ENCODE measurements around the gene DNAAF8. TPM values are rescaled to one million over a fixed set of nuclear protein-coding genes. Genes with fewer than 3 reads are reported as not detected.

Gene DNAAF8
- polyA plus RNA-seq, 12 donors, result 0.78 to 13.1 (median 0.99) TPM; not detected in 1

DNA sequence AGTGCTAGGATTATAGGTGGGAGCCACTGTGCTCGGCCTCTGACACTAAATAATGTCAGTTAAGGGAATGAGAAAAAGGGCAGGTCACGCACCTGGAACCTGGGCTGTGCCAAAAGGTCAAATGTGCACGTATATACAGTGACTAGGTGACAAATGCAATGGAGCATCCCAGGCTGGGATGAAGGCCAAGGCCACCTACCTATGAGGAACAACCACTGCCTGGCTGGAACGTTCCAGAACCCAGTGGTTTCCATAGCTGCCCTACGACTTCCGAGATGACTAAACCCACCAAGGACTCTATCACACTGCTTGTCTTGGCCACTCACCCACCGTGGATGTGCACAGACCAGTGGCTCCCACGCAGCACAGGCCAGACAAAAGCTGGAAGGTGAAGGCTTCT is 16.6 kb downstream of the DNAAF8 start:
- no peak for DNase-seq

DNA sequence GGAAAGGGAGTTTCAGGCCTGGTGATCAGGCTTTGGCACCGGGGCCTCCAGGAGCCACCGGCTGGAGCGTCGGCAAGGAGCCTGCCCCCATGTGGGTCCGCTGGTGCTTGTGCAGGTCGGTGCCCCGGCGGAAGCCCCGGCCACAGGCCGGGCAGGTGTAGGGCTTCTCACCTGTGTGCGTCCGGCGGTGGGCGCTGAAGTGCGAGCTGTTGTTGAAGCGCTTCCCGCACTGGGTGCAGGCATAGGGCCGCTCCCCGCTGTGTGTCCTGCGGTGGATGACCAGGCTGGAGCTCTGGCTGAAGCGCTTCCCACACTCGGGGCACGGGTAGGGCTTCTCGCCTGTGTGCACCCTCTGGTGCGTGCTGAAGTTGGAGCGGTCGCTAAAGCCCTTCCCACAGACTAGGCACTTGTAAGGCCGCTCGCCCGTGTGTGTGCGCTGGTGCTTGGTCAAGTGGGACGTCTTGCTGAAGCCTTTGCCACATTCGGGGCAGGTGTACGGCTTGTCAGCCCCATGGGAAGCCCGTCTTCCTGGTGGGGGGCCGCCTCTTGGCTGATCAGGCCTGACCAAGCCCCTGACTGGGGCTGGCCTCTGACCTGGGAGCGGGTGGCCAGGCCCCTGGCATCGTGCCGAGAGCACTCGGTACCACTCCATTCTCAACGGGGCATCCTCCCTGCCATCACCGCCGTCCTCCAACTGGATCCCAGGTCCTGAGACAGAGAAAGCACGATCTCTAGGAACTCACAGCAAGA is 18.2 kb downstream of the DNAAF8 start:
- DNase-seq, result no peak

DNA sequence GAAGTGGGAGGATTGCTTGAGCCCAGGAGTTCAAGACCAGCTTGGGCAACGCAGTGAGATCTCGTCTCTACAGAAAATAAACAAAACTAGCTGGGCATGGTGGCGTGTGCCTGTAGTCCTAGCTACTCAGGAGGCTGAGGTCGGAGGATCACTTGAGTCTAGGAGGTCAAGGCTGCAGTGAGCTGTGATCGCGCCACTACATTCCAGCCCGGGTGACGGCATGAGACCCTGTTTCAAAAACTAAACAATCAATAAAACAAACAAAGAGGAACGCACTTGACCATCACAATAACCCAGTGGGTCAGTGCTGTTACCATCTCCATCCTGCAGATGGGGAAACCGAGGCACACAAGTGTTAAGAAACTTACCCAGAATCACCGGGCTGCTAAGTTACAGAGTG is 18.9 kb downstream of the DNAAF8 start:
- no peak for DNase-seq

DNA sequence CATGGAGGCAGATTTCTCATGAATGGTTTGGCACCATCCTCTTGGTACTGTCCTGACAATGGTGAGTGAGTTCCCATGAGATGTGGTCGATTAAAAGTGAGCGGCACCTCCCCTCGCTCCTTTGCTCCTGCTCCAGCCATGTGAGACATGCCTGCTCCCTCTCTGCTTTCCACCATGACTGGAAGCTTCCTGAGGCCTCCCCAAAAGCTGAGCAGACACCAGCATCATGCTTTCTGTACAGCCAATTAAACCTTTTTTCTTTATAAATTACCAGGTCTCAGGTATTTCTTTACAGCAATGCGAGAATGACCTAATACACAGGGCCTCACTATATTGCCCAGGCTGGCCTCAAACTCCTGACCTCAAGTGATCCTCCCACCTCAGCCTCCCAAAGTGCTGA is 20.5 kb downstream of the DNAAF8 start:
- no peak for DNase-seq

DNA sequence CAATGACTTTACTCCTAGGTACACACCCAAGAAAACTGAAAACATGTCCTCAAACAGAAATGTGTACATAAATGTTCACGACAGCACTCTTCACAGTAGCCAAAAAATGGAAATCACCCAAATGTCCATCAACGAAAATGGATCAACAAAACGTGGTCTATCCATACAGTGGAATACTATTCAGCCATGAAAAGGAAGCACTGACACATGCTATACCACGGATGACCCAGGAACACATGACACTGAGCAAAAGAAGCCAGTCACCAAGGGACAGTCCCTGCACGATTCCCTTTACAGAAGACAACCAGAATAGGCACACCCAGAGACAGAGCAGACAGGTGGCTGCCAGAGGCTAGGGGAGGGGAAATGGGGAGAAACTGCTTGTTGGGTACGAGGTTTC is 21.4 kb downstream of the DNAAF8 start:
- no peak for DNase-seq

DNA sequence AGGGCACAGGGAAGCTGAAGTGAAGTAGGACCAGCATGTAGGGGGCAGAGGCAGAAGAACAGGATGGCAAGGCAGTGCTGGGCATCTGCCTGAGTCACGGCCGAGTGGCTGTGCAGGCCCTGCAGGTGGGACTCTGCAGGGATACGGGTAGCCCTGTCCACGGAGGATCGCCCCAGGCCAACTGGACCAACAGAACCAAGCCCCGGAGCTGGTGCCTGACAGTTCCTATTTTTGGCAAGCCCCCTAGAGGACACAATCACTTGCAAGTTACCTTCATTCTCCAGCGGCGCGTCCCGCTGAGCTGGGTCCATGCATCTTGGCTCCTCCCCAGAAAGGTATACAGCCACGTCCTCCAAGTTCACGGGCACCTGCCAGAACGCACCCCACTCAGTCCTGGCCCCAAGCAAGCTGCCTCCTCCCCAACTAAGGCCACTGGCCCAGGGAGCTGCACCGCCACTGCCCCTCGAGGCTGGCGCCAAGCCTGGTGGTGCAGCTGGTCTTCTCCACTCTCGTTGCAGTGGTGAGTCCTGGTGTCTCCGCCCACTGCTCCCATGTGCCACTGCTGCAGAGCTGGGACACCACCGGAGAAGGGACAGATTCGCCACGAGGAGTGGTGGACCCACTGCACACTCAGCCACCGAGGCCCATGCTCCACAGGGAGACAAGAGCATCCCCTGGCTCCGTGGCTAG is 26.0 kb downstream of the DNAAF8 start:
- DNase-seq, result no peak

DNA sequence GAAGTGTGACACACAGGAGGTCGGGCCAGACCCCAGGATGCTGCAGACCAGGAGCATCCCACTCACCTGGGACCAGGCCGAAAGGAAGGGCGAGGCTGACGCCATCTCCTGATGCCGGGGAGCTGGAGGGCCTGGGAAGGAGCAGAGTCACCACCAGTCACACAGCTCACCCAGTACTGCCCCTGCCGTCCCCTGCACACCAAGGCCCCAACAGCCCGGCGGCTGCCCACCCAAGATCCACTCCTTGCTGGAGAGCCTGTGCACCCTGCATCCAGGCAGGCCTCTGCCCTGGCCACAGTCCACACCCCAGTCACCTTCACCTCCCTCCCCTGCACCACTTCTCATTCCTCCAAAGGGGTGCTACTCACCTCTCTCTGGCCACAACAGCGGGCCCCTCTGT is 27.9 kb downstream of the DNAAF8 start:
- no peak for DNase-seq

DNA sequence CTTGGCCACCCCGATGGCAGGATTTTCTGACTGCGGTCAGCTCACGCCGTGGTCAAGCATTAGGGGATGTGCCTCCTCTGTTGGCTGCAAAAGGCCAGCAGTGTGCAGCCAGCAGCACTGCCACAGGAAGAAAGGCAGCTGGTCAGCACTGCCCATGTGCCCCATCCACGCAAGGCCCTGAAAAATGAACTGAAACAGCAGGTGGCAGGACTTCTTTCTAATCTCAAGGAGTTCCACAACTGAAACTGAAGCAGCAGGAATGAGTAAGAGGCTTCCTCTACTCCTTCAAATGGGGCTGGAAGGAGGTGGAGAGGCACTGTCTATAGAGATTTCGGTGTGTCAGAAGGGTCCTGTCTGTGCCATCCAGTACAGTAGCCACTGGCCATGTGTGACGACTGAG is 29.5 kb downstream of the DNAAF8 start:
- no peak for DNase-seq

DNA sequence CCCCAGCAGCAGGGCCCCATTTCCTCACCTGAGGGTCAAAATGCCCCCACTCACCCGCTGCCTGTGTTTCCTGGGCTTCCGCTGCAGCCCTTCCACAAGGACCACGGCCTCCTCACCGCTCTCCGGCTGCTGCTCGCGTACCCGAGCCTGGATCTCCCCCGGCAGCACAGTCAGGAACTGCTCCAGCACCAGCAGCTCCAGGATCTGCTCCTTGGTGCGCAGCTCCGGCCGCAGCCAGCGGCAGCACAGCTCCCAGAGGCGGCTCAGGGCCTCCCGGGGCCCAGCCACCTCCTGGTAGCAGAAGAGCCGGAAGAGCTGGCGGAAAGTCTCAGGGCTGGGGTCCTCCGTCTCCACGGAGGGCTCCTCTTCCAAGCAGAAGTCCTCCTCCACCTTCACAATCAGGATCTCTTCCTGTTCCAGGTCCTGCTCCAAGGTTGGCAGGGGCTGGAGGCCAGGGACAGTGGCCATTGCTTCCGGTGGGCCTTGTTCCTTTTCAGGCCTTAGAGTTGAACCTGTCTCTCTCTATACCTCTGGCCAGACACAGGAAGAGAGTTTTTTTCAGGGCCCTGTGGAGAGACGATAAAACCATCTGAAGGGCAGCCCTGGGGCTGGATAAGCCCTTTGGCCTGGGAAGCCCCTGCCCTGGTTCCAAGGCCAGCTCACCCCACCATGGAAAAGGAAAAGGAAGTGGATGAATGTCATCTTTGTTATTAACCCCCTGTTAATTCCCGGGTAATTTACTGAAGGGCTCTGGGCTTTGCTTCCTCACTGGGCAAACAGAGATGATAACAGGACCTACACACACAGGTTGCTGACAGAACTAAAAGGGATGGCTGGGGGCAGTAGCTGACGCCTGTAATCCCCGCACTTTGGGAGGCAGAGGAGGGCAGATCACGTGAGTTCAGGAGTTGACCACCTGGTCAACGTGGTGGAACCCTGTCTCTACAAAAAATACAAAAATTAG is 31.5 kb downstream of the DNAAF8 start:
- no peak for DNase-seq

DNA sequence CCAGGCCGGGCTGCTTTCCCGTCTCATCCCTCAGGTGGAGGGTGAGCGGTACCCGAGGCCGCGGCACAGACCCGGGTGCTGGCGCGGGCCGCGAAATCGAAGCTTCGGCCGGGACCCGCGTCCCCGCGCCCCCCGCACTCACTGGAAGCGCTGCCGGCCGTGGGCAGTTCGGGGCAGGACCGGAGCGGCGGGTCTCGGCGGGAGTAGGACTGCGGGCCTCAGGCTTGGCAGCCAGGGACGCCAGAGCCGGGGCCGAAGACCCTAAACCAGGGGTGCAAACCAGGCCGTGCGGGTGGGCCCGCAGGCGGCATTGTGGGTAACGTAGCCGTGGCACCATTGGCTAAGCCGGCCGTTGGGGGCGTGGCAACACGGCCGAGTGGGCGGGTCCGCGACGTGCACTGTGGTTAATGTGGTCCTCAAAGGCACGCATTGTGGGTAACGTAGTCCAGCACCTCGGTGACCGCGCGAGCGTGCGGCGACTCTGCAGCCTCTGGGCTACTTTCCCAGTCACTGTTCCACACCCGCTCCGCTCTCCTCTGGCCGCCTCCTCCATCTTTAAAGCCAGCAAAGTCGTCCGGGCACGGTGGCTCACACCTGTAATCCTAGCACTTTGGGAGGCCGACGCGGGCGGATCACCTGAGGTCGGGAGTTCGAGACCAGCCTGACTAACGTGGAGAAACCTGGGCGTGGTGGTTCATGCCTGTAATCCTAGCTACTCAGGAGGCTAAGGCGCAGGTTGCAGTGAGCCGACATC is 32.7 kb downstream of the DNAAF8 start, which contains the start of gene ZNF500:
ZNF500 (minus strand) TSS at position 288 of the 754 bp plus-strand sequence. CDS start 1,184 bp downstream, outside the sequence.
- peak; percentile 98 for DNase-seq

DNA sequence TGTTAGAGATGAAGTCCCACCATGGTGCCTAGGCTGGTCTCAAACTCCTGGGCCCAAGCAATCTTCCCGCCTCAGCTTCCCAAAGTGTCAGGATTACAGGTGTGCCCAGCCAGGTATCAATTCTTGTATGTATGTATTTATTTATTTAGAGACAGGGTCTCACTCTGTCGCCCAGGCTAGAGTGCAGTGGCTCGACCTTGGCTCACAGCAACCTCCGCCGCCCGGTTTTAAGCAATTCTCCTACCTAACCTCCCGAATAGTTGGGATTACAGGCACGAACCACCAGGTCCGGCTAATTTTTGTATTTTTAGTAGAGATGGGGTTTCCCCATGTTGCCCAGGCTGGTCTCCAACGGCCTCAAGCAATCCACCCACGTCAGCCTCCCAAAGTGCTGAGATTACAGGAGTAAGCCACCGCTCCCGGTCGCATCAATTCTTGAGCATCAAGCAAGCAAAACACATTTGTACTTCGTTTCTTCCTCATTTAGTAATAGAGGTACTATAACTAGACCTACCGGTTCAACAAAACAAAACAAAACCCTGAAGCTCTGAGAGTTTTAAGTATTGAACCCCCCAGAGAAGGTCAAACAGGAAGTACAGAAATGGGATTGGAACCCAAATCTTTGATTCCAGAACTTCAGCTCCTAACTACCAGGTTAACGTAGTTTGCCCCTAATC is 33.7 kb downstream of the DNAAF8 start:
- DNase-seq, result no peak

DNA sequence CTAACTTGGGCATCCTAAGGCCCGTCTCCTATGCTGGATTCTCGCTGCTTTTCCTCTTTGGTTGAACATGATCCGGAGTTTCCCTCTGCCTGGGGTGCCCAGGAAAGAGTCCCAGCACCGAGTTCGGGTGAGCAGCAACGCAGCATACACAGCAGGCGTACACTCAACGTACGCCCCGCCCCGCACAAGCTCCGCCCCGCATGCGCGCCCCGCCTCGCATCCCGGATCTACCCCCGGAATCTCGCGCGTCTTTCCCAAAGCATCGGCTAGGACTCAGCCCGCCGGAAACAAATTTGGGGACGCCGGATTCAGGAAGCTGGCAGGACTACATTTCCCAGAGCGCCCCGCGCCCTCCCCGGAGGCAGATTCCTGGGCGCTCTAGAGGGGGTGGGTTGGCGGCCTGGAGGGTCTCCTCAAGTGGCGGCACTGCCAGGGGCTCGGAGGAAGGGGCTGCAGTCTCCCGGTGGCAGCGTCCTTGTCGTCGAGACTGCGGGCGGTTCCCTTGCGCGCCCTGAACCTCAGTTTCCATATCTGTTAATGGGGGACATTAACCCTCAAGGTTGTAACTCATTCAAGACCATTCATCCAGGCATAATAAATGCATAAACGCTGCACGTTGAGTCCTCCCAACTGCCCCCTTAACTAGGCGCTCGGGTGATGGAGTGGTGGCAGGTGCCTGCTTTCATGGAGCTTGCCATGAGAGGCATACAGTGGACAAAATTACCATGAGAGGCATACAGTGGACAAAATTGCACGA is 34.4 kb downstream of the DNAAF8 start:
- DNase-seq, result peak; percentile 97

DNA sequence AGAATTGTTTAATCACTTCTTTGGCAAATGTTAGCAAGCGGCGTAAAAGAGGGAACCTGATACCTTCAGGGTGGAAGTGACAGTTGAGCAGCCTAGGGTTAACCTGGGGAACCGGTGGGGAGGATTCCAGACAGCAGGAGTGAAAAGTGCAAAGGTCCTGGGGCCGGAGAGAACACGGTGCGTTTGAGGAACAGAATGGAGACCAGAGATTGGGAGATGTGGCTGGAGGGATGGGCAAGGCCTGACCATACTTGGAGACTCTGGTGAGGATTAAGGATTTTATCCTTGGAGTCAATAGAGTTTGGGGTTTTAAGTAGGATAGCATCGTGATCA is 34.9 kb downstream of the DNAAF8 start:
- DNase-seq, result no peak

DNA sequence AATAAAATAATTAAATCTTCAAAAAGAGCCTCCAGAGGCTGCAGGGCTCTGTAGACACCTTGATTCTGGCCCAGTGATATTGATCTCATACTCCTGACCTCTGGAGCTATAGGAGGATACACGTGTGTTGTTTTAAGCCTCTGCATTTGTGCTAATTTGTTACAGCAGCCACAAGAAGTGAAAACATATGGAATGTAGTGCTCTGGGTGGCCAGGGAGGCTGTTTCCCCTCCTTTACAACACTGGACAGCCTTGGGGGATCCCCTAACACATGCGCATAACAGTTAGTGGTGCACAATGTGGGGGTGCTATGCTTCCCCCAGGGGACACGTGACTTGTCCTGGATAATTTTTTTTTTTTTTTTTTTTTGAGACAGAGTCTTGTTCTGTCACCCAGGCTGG is 37.3 kb downstream of the DNAAF8 start:
- no peak for DNase-seq

DNA sequence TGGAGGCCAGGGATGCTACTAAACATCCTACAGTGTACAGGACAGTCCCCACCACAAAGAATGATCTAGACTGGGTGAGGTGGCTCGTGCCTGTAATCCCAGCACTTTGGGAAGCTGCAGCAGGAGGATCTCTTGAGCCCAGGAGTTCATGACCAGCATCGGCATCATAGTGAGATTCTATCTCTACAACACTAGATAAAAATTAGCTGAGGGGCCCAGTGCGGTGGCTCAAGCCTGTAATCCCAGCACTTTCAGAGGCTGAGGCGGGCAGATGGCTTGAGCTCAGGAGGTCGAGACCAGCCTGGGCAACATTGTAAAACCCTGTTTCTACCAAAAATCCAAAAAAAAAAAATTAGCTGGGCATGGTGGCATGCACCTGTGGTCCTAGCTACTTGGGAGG is 38.0 kb downstream of the DNAAF8 start:
- DNase-seq, result no peak

DNA sequence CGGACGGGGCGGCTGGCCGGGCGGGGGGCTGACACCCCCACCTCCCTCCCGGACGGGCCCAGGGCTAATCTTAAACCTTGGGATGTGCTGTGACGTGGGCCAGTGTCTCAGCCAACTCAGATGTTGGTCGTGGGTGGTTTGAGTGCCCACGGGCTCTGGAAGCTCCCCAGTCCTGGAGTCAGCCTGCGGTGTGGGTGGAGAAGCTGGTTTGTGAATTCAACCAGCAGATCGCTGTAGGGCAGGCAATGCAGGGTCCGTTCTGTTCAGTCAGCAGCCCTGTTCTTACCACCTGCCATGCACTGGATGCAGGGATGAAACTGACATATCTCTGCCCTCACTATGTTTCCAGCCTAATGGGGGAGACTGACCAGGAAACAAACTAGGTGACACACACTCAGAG is 40.7 kb downstream of the DNAAF8 start:
- DNase-seq, result no peak

DNA sequence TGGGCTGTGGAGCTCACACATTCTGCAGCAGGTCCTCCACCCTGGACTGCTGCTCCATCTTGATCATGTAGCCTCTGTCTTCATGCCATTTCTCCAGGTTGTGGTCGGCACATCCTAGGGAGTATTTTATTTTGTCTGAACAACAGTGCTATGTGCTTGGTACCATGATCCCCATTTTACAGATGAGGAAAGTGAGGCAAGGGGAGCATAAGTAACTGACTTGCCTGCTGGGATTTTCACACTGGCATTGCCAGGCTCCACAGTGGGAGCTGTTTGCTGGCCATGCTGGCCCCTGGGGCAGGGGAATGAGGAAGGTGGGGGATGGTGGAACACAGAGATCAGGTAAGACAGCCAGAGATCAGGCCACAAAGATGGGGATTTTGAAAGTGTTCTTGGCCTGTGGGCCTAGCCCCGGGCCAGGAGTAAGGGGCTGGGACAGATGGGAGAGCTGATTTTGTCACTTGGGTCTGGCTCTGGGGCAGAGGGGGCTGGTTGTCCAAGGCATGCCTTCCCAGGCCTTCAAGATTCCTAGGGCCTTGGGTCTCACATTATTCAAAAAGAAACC is 41.9 kb downstream of the DNAAF8 start:
- no peak for DNase-seq

DNA sequence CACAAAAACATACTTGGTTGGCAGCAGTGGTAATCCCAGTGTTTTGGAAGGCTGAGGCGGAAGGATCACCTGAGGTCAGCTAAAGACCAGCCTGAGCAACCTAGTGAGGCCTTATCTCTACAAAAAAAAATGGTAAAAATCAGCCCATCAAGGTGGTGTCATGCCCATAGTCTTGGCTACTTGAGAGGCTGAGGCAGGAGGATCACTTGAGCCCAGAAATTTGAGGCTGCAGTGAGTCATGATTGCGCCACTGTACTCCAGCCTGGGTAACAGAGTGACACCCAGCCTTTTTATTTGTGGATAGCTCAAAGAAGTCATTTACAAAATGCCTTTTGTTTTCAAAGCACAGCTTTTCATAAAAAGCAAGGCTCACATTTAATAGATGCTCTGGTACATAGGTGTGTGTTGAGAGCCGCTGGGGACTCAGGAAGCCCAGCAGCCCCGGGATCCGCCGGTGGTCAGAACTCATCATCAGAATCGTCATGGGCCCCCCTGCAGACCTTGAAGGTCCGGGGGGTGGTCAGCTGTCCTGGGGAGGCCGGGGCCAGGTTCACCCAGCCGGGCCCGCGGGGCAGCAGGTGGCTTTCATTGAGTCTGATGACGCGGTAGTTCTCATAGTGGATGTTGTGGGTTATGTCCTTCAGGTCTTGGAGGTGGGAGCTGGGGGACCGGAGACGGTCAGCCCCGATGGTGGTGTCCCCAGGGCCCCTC is 43.2 kb downstream of the DNAAF8 start:
- no peak for DNase-seq

DNA sequence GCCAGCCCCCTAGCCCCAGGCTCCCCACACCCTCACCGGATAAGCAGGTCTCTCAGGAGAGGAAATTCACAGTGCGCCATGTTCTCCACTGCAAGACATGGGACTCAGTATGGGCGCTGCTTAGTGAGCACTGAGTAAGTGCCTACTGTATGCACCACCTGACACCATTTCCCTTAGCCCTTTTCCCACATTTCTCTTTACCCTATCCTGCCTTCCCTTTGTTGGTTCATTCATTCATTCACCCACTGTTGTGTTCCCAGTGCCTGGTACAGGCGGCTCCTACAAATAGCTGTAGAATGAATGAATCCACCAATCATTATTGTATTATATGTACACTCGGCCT is 43.7 kb downstream of the DNAAF8 start:
- no peak for DNase-seq
